HepG2 (cell line): ENCODE data around the gene CACNG5. TPM values are rescaled to one million over a fixed set of nuclear protein-coding genes. Genes with fewer than 3 reads are reported as not detected.

ENCODE experiments used
- ATAC-seq: fragments of 200-7000 bp; cut with Tn5 transposase; 3 replicates; pipeline ENCODE4 v1.9.1; 2020; ENCODE audit warnings: mild to moderate bottlenecking, moderate library complexity
- BruUV-seq: library from RNA; stranded (reverse); fragments of 400-500 nt; replicated peaks from 2 replicates; lab custom pipeline; 2021; lab: Mats Ljungman, UMichigan
- CTCF ChIA-PET: fragments of 300-600 bp; formaldehyde crosslinking; extraction: SDS; loops from one replicate; lab custom pipeline; 2021; ENCODE audit warnings: low total read pairs, inconsistent platforms, low intra/inter-chr PET ratio; lab: Yijun Ruan, JAX
- POLR2A ChIA-PET: fragments of 350-600 bp; sonication (Branson Sonifier 250); formaldehyde crosslinking; loops from one replicate; lab custom pipeline; 2020; ENCODE audit warnings: antibody characterized with exemption, inconsistent platforms; lab: Yijun Ruan, JAX
- DNase-seq: peaks from one replicate; pipeline ENCODE4 v3.0.0-alpha.2; 2015; ENCODE audit warnings: low spot score
- FAIRE-seq: peaks from 3 replicates; lab custom pipeline; 2011; peaks lifted over from hg19 to GRCh38; lab: Jason Lieb, UNC
- H2AFZ ChIP-seq: one replicate; pipeline ENCODE4 v1.6.1; 2011; ENCODE audit warnings: low read length, inconsistent platforms
- H3K27ac ChIP-seq: fragments of 300-600 bp; 3 replicates; pipeline ENCODE4 v1.8.0; 2011; ENCODE audit warnings: mixed run types, mild to moderate bottlenecking, mixed read lengths, low read length, inconsistent platforms; ENCODE audit not compliant: insufficient read depth; ENCODE audit errors: extremely low read length
- H3K27me3 ChIP-seq, 2 experiments: fragments of 200-600 bp in 1 of 2; 2 replicates in 1 of 2; 3 replicates in 1 of 2; pipeline versions ENCODE4 v1.6.0 to v1.8.0; 2011; ENCODE audit warnings: low read length in 2 of 2, mild to moderate bottlenecking in 2 of 2, moderate library complexity in 2 of 2, inconsistent platforms in 1 of 2; ENCODE audit not compliant: insufficient read depth in 2 of 2, control insufficient read depth in 1 of 2
- H3K36me3 ChIP-seq, 2 experiments: fragments of 200-600 bp in 1 of 2; replicated peaks in 1 of 2; 2 replicates in 1 of 2; 3 replicates in 1 of 2; pipeline versions ENCODE4 v1.5.1 to v1.8.0; 2011; ENCODE audit warnings: low read length in 2 of 2, inconsistent platforms in 1 of 2; ENCODE audit not compliant: insufficient read depth in 2 of 2, control insufficient read depth in 1 of 2
- H3K4me1 ChIP-seq: 2 replicates; pipeline ENCODE4 v1.5.1; 2012; ENCODE audit warnings: low read length, inconsistent platforms; ENCODE audit not compliant: insufficient read depth
- H3K4me2 ChIP-seq: 2 replicates; pipeline ENCODE4 v1.6.0; 2011; ENCODE audit warnings: low read depth, low read length, inconsistent platforms
- H3K4me3 ChIP-seq, 3 experiments: fragments of 200-600 bp in 1 of 3; sonication (generic), shearing (Covaris generic) in 1 of 3; replicated peaks in 1 of 3; 2 replicates each; pipeline ENCODE4 v1.5.1; 2011 to 2016; ENCODE audit warnings: low read length in 3 of 3, inconsistent platforms in 2 of 3, low read depth in 2 of 3, mild to moderate bottlenecking in 2 of 3, control low read depth in 1 of 3, mixed read lengths in 1 of 3; ENCODE audit not compliant: insufficient read depth in 1 of 3
- H3K79me2 ChIP-seq: one replicate; pipeline ENCODE4 v1.6.1; 2011; ENCODE audit warnings: low read length, inconsistent platforms; ENCODE audit not compliant: insufficient read depth
- H3K9ac ChIP-seq: 2 replicates; pipeline ENCODE4 v1.6.0; 2011; ENCODE audit warnings: mild to moderate bottlenecking, low read depth, low read length, inconsistent platforms; ENCODE audit not compliant: insufficient read depth
- H3K9me3 ChIP-seq: 2 replicates; pipeline ENCODE4 v1.5.1; 2012; ENCODE audit warnings: mild to moderate bottlenecking, low read length
- H4K20me1 ChIP-seq: 2 replicates; pipeline ENCODE4 v1.6.0; 2011; ENCODE audit warnings: inconsistent platforms, mild to moderate bottlenecking, low read length, moderate library complexity; ENCODE audit not compliant: insufficient read depth
- CHD4 ChIP-seq: fragments of 200-600 bp; sonication (generic); IDR thresholded peaks from 2 replicates; pipeline ENCODE4 v1.7.0; 2017; ENCODE audit warnings: mild to moderate bottlenecking, low read length, borderline replicate concordance
- HNF1A ChIP-seq, 2 experiments: sonication (generic) in 1 of 2; formaldehyde crosslinking in 1 of 2; IDR thresholded peaks; 2 replicates each; pipeline versions ENCODE4 v1.4.0 to v1.6.1; 2016 to 2020; ENCODE audit warnings: borderline replicate concordance in 1 of 2, low read depth in 1 of 2, mild to moderate bottlenecking in 1 of 2, missing genetic modification reagents in 1 of 2
- ISL2 ChIP-seq: sonication (generic); formaldehyde crosslinking; IDR thresholded peaks from 2 replicates; pipeline ENCODE4 v1.5.0; 2020; ENCODE audit warnings: missing genetic modification reagents
- JUN ChIP-seq: sonication (generic); formaldehyde crosslinking; IDR thresholded peaks from 2 replicates; pipeline ENCODE4 v1.4.0; 2020; ENCODE audit warnings: mild to moderate bottlenecking, missing genetic modification reagents
- MIER2 ChIP-seq: IDR thresholded peaks from 2 replicates; pipeline ENCODE4 v1.6.1; 2016; ENCODE audit warnings: missing biosample characterization, missing genetic modification reagents
- MXD3 ChIP-seq: IDR thresholded peaks from 2 replicates; pipeline ENCODE4 v1.6.1; 2016; ENCODE audit warnings: mild to moderate bottlenecking, missing biosample characterization, missing genetic modification reagents
- NCOA5 ChIP-seq: sonication (generic); formaldehyde crosslinking; IDR thresholded peaks from 2 replicates; pipeline ENCODE4 v1.4.0; 2020; ENCODE audit warnings: missing genetic modification reagents
- REST ChIP-seq, 2 experiments: IDR thresholded peaks; 2 replicates each; pipeline ENCODE4 v1.6.1; 2011 to 2012; ENCODE audit warnings: low read length in 2 of 2, borderline replicate concordance in 1 of 2, low read depth in 1 of 2, mild to moderate bottlenecking in 1 of 2, moderate library complexity in 1 of 2
- SIN3A ChIP-seq: IDR thresholded peaks from 2 replicates; pipeline ENCODE4 v1.6.1; 2011; ENCODE audit warnings: low read depth, mild to moderate bottlenecking, control low read depth, low read length, borderline replicate concordance
- SMARCC2 ChIP-seq: fragments of 450-650 bp; IDR thresholded peaks from 2 replicates; pipeline ENCODE4 v1.6.1; 2017; ENCODE audit warnings: antibody characterized with exemption, mild to moderate bottlenecking
- ZNF468 ChIP-seq: sonication (generic); formaldehyde crosslinking; IDR thresholded peaks from 2 replicates; pipeline ENCODE4 v1.8.0; 2022; ENCODE audit warnings: mild to moderate bottlenecking, moderate library complexity, missing genetic modification reagents
- ZNF691 ChIP-seq: sonication (generic); formaldehyde crosslinking; IDR thresholded peaks from 2 replicates; pipeline ENCODE4 v1.4.0; 2020; ENCODE audit warnings: missing genetic modification reagents, low read depth, mild to moderate bottlenecking, borderline replicate concordance
- ZNF704 ChIP-seq: sonication (generic); formaldehyde crosslinking; IDR thresholded peaks from 2 replicates; pipeline ENCODE4 v1.8.1; 2023; ENCODE audit warnings: mild to moderate bottlenecking, inconsistent platforms, moderate library complexity, missing genetic modification reagents, borderline replicate concordance
- WGBS: methylation state at CpG from one replicate; pipeline ENCODE4 v1.1.6; 2017; ENCODE audit warnings: low lambda C conversion rate; 5-methylcytosine and 5-hydroxymethylcytosine counted together
- in situ Hi-C: cut with HindIII; loops from 2 replicates; pipeline ENCODE4 v1.10.0; 2017; ENCODE audit warnings: low pct_unique_long_range_greater_than_20kb; ENCODE audit not compliant: extremely low pct_ligation_motif_present
- intact Hi-C: fragments of 100-400 bp; cut with micrococcal nuclease; formaldehyde crosslinking; loops from one replicate; pipeline ENCODE4 v1.10.0; 2022; ENCODE audit not compliant: unreplicated experiment
- polyA plus RNA-seq, 8 experiments: library from polyadenylated mRNA; depleted of rRNA in 3 of 8; stranded (reverse) in 7 of 8; unstranded in 1 of 8; fragments of >200 nt; fragmentation: Illumina TruSeq in 4 of 8; extraction: Trizol in 4 of 8; gene quantifications; 2 replicates each; pipeline versions ENCODE4 v1.2.1 to v1.2.3, GENCODE V29; 2011 to 2016; ENCODE audit warnings: low read depth in 4 of 8, missing spikeins in 1 of 8, mixed read lengths in 1 of 8; ENCODE audit not compliant: insufficient read depth in 1 of 8
- total RNA-seq, 5 experiments: library from RNA; depleted of rRNA; stranded (reverse); fragments of >200 nt; fragmentation: Illumina TruSeq; extraction: Trizol; gene quantifications; 2 replicates each; pipeline ENCODE4 v1.2.3, GENCODE V29; 2016; ENCODE audit warnings: low read depth in 1 of 5

CACNG5 gene
- total and polyA plus RNA-seq, 2 of the 13 experiments (the other 11 are each of a cell fraction or from before 2014, with no cell fraction given) = not detected

GRCh38 chr17:66847704-66848103, 12.8 kb downstream of the CACNG5 start:
- FAIRE-seq (no peak), DNase-seq (no peak), ATAC-seq (no peak)
- POLR2A ChIA-PET = no interaction called here
- no peak overlapping the region for H3K4me3 ChIP-seq
- no peak overlapping the region for H3K4me2 ChIP-seq
- CTCF ChIA-PET = no interaction called here
- no TSS peak for BruUV-seq
- H3K27ac ChIP-seq = no peak overlapping the region
- in situ Hi-C loops = no loop called here
- no peaks in the 10 kb centered on the region for H3K9me3 ChIP-seq
- 7% methylated on average over 3 of the region's 3 CpGs for WGBS
- H3K36me3 ChIP-seq = no peaks in the 10 kb centered on the region
- no peak overlapping the region for H2AFZ ChIP-seq
- no peak overlapping the region for H3K9ac ChIP-seq
- no peaks in the 10 kb centered on the region for H3K79me2 ChIP-seq
- intact Hi-C loops = no loop called here
- H3K27me3 ChIP-seq = peaks cover 1 to 2% of the 10 kb centered on the region in 2 experiments; a peak in 2 of 5 replicates
- H4K20me1 ChIP-seq = no peaks in the 10 kb centered on the region
- H3K4me1 ChIP-seq = no peaks in the 10 kb centered on the region
- peak; percentile 54; the same call in 1 of the 2 replicates for TF ChIP-seq MIER2 (CRISPR knock-in tag)
- no peak for TF ChIP-seq SIN3A
- TF ChIP-seq MXD3 (CRISPR knock-in tag) = no peak
- TF ChIP-seq JUN (CRISPR knock-in tag) = no peak
- TF ChIP-seq NCOA5 (CRISPR knock-in tag) = no peak
- no peak for TF ChIP-seq ZNF468
- TF ChIP-seq REST (IDR thresholded peaks at IDR 0.05; ENCODE audit: borderline replicate concordance in 1 of 2, low read depth in 1 of 2, low read length in 2 of 2) = peak; percentile 43 to 86
- TF ChIP-seq ZNF704 (CRISPR knock-in tag) = no peak
- no peak for TF ChIP-seq ISL2 (CRISPR knock-in tag)
- no peak for TF ChIP-seq HNF1A (IDR thresholded peaks at IDR 0.05; ENCODE audit: low read depth)
- TF ChIP-seq HNF1A (CRISPR knock-in tag; IDR thresholded peaks at IDR 0.05; ENCODE audit: borderline replicate concordance) = no peak
- no peak for TF ChIP-seq CHD4
- TF ChIP-seq ZNF691 (CRISPR knock-in tag) = no peak
- no peak for TF ChIP-seq SMARCC2
